Muscle layer of colon (tissue), 2 donors: ENCODE data around the gene FBXL19.
A peak's percentile ranks its signal among the peaks of the same experiment; 100 is the strongest.
"Not testable (repeated sequence)": the region's sequence is repeated elsewhere in the genome, so short reads cannot be mapped to it uniquely, and the experiment has no call there.

Source experiments
- H3K27ac ChIP-seq: one replicate; pipeline ENCODE4 v1.7.0; 2013; ENCODE audit warnings: low read depth, mild to moderate bottlenecking, low read length, moderate library complexity
- H3K27me3 ChIP-seq, 2 donors: one replicate each; pipeline ENCODE4 v1.7.0; 2013; ENCODE audit warnings: low read length in 2 of 2, mild to moderate bottlenecking in 2 of 2; ENCODE audit not compliant: insufficient read depth in 2 of 2, control insufficient read depth in 1 of 2
- H3K36me3 ChIP-seq: one replicate; pipeline ENCODE4 v1.7.0; 2013; ENCODE audit warnings: mild to moderate bottlenecking, low read length; ENCODE audit not compliant: insufficient read depth
- H3K4me1 ChIP-seq: one replicate; pipeline ENCODE4 v1.7.0; 2013; ENCODE audit warnings: mild to moderate bottlenecking, low read length; ENCODE audit not compliant: insufficient read depth
- H3K4me3 ChIP-seq, 2 donors: one replicate each; pipeline ENCODE4 v1.7.0; 2013; ENCODE audit warnings: low read length in 2 of 2, low read depth in 1 of 2, mild to moderate bottlenecking in 1 of 2, moderate library complexity in 1 of 2
- H3K9ac ChIP-seq: one replicate; pipeline ENCODE4 v1.7.0; 2013; ENCODE audit warnings: low read length
- H3K9me3 ChIP-seq: one replicate; pipeline ENCODE4 v1.7.0; 2013; ENCODE audit warnings: mild to moderate bottlenecking, low read length
- donor health status: abdominal sarcoma.
- donor health status: Adenocarcinoma of cecum.

The FBXL19 gene

DNA sequence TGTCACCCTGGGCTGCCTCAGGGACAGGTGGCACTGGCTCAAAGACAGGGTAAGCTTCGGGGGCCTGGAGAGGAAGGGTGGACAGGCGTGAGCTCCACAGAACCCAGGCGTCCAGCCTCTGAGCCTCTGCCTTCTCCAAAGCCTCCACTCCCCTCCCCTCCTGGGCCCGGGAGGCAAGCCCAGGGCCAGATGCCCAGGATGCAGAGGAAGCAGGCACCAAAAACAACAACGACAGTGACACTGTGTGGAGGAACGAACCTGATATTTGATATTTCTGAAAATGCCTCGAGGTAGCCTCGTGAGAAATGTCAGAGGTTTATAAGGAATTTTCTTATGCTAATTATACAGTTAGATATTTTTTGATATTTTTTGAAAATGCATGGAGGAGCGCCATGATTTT is 35.4 kb upstream of the FBXL19 start:
- peaks cover 8% of the 10 kb centered on the region for H3K4me1 ChIP-seq
- no peaks in the 10 kb centered on the region for H3K9me3 ChIP-seq
- no peak overlapping the region for H3K27ac ChIP-seq
- no peak overlapping the region for H3K9ac ChIP-seq
- peaks cover 45% of the 10 kb centered on the region for H3K36me3 ChIP-seq
- no peak overlapping the region for H3K4me3 ChIP-seq
- H3K27me3 ChIP-seq = no peaks in the 10 kb centered on the region

DNA sequence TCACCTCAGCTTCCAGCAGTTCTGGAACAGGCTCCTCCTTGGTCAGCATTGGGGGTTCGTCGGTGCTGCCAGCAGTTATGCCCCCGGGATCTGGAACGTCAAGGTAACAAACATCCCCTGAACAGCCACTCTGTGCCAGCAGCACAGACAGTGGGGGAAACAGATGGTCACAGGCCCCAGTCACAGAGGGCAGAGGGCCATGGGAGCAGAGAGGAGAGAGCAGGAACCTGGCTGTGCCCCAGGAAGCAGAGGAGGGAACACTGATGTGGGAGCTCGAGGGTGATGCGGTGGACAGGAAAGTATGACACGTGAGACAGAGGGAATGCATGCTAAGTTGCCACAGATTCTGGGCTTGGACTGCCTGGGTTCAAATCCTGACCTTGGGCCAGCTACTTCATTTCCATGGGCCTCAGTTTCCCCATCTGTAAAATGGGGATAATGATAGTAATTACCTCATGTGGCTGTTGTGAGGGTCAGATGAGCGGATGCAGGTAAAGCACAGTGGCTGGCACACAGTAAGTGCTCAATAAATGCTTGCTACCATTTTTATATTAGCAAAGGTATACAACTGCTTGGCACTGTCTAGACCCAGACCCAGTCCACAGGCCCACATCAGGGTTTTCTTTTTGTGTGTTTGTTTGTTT is 34.4 kb upstream of the FBXL19 start:
- H3K27me3 ChIP-seq = no peaks in the 10 kb centered on the region
- H3K36me3 ChIP-seq = peaks cover 43% of the 10 kb centered on the region
- no peak overlapping the region for H3K9ac ChIP-seq
- no peaks in the 10 kb centered on the region for H3K9me3 ChIP-seq
- H3K4me3 ChIP-seq = no peak overlapping the region
- H3K27ac ChIP-seq = no peak overlapping the region
- H3K4me1 ChIP-seq = peaks cover 11% of the 10 kb centered on the region

- no peak overlapping the region for H3K9ac ChIP-seq
- H3K36me3 ChIP-seq = peaks cover 38% of the 10 kb centered on the region
- no peak overlapping the region for H3K4me3 ChIP-seq
- H3K27me3 ChIP-seq = no peaks in the 10 kb centered on the region
- H3K4me1 ChIP-seq = peaks cover 16% of the 10 kb centered on the region
- no peaks in the 10 kb centered on the region for H3K9me3 ChIP-seq
- H3K27ac ChIP-seq = no peak overlapping the region
Observed at GRCh38 chr16:30889721-30890120, 33.7 kb upstream of the FBXL19 start.

GRCh38 chr16:30891043-30891823 is 32.1 kb upstream of the FBXL19 start:
- H3K27ac ChIP-seq, H3K9ac ChIP-seq, H3K9me3 ChIP-seq, H3K4me3 ChIP-seq, H3K27me3 ChIP-seq: not testable (repeated sequence)
- peaks cover 31% of the 10 kb centered on the region for H3K4me1 ChIP-seq
- peaks cover 24% of the 10 kb centered on the region for H3K36me3 ChIP-seq

DNA sequence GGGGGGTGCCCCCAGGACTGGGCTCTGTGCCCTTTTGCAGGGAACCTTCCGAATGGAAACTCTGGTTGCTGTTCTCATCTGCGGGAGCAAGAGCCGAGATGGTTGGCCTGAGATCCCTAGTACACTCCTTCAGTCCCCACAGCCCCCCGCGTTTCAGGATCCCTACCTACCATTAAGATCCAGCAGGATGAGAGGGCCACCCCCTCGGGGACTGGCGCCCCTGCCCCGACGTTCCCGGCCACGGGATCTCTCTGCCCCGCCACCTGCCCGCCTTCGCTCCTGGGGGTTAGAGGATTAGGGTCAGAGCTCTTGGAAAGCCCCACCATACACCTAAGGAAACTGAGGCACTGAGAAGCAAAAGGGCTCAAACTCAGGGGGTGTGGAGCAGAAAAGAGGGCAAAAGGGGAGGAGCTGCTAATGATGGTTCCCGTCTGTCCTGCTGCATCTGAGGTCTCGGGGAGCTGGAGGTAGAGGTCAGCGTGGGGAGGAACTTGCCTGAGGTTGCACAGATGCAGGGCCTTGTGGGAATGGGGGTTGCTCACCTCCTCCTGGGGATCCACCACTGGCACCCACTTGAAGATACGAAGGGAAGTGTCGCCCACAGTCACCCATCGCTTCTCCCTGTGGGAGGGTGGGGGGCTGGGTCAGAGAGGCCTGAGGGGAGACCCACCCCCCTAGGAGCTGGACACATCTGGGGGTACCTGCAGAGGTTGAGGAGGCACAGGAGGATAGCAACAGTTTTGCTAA is 30.5 kb upstream of the FBXL19 start:
- Histone ChIP-seq H3K27ac (peak overlapping the region; percentile 81), H3K9me3 (no peaks in the 10 kb centered on the region), H3K36me3 (peaks cover 19% of the 10 kb centered on the region), H3K4me3 (peak overlapping the region; percentile 57 to 62), H3K27me3 (no peaks in the 10 kb centered on the region), H3K9ac (peak overlapping the region; percentile 61), H3K4me1 (peaks cover 38% of the 10 kb centered on the region)

DNA sequence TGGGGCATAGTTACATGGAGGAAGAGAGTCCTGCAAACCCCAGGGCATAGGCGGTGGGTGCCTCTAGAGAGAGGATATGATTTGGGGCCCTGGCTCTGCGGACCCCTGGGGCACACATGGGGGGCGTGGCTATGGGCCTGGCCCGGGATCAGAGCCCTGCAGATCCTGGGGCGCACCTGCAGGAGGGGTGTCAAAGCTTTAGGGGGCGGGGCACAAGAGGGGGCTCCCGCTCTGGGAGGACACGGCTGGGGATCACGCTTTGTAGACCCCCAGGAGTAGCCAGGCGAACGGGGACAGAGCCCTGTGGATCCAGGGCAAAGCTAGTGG is 30.0 kb upstream of the FBXL19 start:
- peak overlapping the region; percentile 61 for H3K9ac ChIP-seq
- H3K27me3 ChIP-seq = no peaks in the 10 kb centered on the region
- peaks cover 38% of the 10 kb centered on the region for H3K4me1 ChIP-seq
- H3K9me3 ChIP-seq = no peaks in the 10 kb centered on the region
- H3K36me3 ChIP-seq = peaks cover 19% of the 10 kb centered on the region
- H3K4me3 ChIP-seq = peak overlapping the region; percentile 57 to 62
- peak overlapping the region; percentile 81 for H3K27ac ChIP-seq

- peak within 1 kb of the TSS; percentile 81 for H3K27ac ChIP-seq
- peak within 1 kb of the TSS; percentile 61 for H3K9ac ChIP-seq
- H3K4me3 ChIP-seq = peak within 1 kb of the TSS; percentile 57 to 62
- H3K27me3 ChIP-seq = no peaks in the 10 kb centered on the region
- H3K4me1 ChIP-seq = peaks cover 38% of the 10 kb centered on the region
- no peaks in the 10 kb centered on the region for H3K9me3 ChIP-seq
- peaks cover 14% of the 10 kb centered on the region for H3K36me3 ChIP-seq
Observed at GRCh38 chr16:30893744-30894539, 29.4 kb upstream of the FBXL19 start, which contains the start of gene BCL7C. BCL7C (minus strand) TSS chr16:30894077; CDS start chr16:30893944, 133 bp downstream.

DNA sequence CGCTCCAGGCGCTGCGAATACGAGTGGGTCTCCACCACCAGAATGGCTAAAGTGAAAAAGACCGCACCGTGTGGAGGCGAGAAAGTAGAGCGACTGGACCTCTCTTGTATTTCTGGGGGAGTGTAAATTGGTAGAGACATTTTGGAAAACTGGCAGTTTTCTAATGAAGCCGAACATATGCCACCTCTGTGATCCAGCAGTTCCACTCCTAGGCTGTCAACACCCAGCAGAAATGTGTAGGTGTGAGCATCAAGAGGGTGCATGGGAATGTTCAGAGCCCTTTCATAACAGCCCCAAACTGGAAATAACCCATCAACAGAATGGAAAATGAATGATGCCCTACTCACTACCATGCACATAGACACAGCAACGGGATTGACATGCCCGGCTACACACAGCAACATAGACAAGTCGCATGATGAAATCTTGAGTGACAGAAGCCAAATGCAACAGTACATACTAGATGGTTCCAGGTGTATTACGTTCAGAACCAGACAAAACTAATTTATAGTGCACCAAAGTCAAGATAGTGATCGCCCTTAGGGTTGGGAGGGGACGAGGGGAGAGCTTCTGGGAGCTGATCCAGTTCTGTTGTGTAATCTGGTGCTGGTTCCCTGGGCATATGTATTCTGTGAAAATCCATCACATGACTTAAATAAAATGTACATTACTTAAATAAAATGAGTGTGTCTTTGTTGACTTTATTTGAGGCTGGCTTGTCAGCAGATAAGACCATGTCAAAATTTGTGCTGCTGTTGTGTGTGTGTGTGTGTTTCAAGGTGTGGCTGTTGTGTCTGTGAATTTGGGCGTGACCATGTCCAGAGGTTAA is 28.6 kb upstream of the FBXL19 start:
- H3K4me1 ChIP-seq = peaks cover 38% of the 10 kb centered on the region
- peak overlapping the region; percentile 54 for H3K27ac ChIP-seq
- peaks cover 11% of the 10 kb centered on the region for H3K36me3 ChIP-seq
- no peak overlapping the region for H3K9ac ChIP-seq
- H3K4me3 ChIP-seq = peak overlapping the region; percentile 45 to 46
- H3K9me3 ChIP-seq = no peaks in the 10 kb centered on the region
- no peaks in the 10 kb centered on the region for H3K27me3 ChIP-seq

GRCh38 chr16:30895627-30896260 is 27.6 kb upstream of the FBXL19 start:
- Histone ChIP-seq H3K9ac (peak overlapping the region; percentile 96), H3K4me3 (peak overlapping the region; percentile 72 to 84), H3K27ac (peak overlapping the region; percentile 95), H3K27me3 (no peaks in the 10 kb centered on the region), H3K4me1 (peaks cover 39% of the 10 kb centered on the region), H3K36me3 (peaks cover 13% of the 10 kb centered on the region), H3K9me3 (no peaks in the 10 kb centered on the region)

- Histone ChIP-seq H3K36me3 (peaks cover 8% of the 10 kb centered on the region), H3K27ac (peak within 1 kb of the TSS; percentile 95), H3K4me3 (peak within 1 kb of the TSS; percentile 72 to 84), H3K27me3 (no peaks in the 10 kb centered on the region), H3K9me3 (no peaks in the 10 kb centered on the region), H3K4me1 (peaks cover 45% of the 10 kb centered on the region), H3K9ac (peak within 1 kb of the TSS; percentile 96)
Observed at GRCh38 chr16:30896261-30896888, 27.0 kb upstream of the FBXL19 start, which contains the start of gene CTF1. CTF1 (plus strand) TSS chr16:30896614; CDS start chr16:30896644, 30 bp downstream.
